Bronchial epithelial cell (primary cell): ENCODE measurements around the gene MAPK1. TPM values are rescaled to one million over a fixed set of nuclear protein-coding genes. Genes with fewer than 3 reads are reported as not detected.

ENCODE experiments used
- DNase-seq: peaks from one replicate; pipeline ENCODE4 v3.0.0-alpha.2; 2010; ENCODE audit warnings: low read depth
- FAIRE-seq: peaks from 2 replicates; lab custom pipeline; 2011; peaks lifted over from hg19 to GRCh38; lab: Jason Lieb, UNC
- H3K27me3 ChIP-seq: 2 replicates; pipeline ENCODE4 v1.5.1; 2011; ENCODE audit warnings: low read length; ENCODE audit not compliant: control insufficient read depth, insufficient read depth
- H3K36me3 ChIP-seq: 2 replicates; pipeline ENCODE4 v1.5.1; 2011; ENCODE audit warnings: low read length; ENCODE audit not compliant: control insufficient read depth, insufficient read depth
- H3K4me3 ChIP-seq: 2 replicates; pipeline ENCODE4 v1.5.1; 2011; ENCODE audit warnings: mild to moderate bottlenecking, low read depth, low read length, control low read depth
- CTCF ChIP-seq: IDR thresholded peaks from 2 replicates; pipeline ENCODE4 v1.5.1; 2011; ENCODE audit warnings: mild to moderate bottlenecking, moderate library complexity, low read length, control low read depth, inconsistent platforms; ENCODE audit not compliant: insufficient read depth, severe bottlenecking
- total RNA-seq: library from RNA; depleted of rRNA; stranded (reverse); fragments of >200 nt; gene quantifications from 2 replicates; pipeline ENCODE4 v1.2.1, GENCODE V29; 2014

MAPK1 gene
- total RNA-seq, 1 donor from 2014 or later = 44.0 TPM

DNA sequence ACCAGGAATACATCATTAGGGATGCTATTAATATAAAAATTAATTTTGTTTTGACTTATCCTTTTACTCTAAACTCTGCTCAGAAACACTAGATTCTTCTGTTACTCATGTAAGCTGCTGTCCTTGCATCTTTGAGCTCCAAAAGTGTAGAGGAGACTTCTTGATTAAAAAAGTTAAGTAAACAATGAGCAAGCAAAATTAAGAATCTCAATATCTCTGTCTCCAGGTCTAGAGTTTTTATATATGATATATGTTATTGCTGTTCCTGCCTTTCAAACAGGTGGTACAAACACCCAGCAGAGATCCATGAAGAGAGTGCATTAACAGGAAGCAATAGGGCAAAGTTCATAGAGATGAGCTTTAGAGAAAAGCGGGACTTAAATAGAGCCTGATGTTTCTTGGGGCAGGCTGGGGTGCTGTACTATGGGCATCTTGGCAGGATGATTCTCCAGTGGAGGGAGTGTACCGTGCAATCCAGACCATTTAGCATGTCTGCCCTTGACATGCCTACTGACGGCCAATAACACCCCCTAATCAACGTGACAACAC is 6.9 kb downstream of the MAPK1 start:
- no peak for TF ChIP-seq CTCF
- no peak for FAIRE-seq
- Histone ChIP-seq H3K27me3 (no peaks in the 10 kb centered on the region), H3K4me3 (no peak overlapping the region), H3K36me3 (no peaks in the 10 kb centered on the region)
- DNase-seq = no peak

- DNase-seq (no peak), FAIRE-seq (no peak)
- Histone ChIP-seq H3K4me3 (no peak overlapping the region), H3K27me3 (no peaks in the 10 kb centered on the region), H3K36me3 (no peaks in the 10 kb centered on the region)
- TF ChIP-seq CTCF = no peak
Measured at GRCh38 chr22:21858025-21858764, 9.2 kb downstream of the MAPK1 start.

DNA sequence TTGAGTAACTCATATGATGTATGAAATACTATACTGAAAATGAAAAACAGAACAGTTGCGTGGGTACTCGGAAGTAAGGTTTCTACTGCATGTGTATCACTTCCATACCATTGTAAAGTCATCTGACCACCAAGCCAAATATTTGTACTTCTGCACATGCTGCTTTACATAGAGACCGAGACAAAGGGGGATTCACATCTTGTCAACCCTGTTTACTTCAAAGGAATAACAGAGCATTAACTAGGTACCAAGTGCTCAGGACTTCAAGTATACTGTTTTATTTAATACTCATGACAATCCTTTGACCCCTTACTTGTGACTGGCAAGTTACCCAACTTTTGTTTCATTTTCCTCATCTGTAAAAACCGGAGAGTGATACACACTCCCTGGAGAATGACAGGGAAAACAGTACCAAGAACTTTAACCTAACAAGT is 9.9 kb downstream of the MAPK1 start:
- FAIRE-seq = no peak

GRCh38 chr22:21856868-21857267 is 10.6 kb downstream of the MAPK1 start:
- FAIRE-seq = no peak
- H3K27me3 ChIP-seq = no peaks in the 10 kb centered on the region
- TF ChIP-seq CTCF = no peak

More for the DNA sequence above, 9.9 kb downstream of the MAPK1 start:
- no peak overlapping the region for H3K4me3 ChIP-seq
- no peak for DNase-seq
- no peaks in the 10 kb centered on the region for H3K27me3 ChIP-seq
- H3K36me3 ChIP-seq = no peaks in the 10 kb centered on the region
- no peak for TF ChIP-seq CTCF

GRCh38 chr22:21856197-21856596 is 11.2 kb downstream of the MAPK1 start:
- no peak for TF ChIP-seq CTCF
- no peaks in the 10 kb centered on the region for H3K27me3 ChIP-seq
- DNase-seq (no peak), FAIRE-seq (no peak)
- H3K4me3 ChIP-seq = no peak overlapping the region
- no peaks in the 10 kb centered on the region for H3K36me3 ChIP-seq

More at GRCh38 chr22:21856868-21857267, 10.6 kb downstream of the MAPK1 start:
- DNase-seq = no peak
- H3K36me3 ChIP-seq = no peaks in the 10 kb centered on the region
- H3K4me3 ChIP-seq = no peak overlapping the region

GRCh38 chr22:21855676-21856075 is 11.8 kb downstream of the MAPK1 start:
- TF ChIP-seq CTCF = no peak
- no peaks in the 10 kb centered on the region for H3K36me3 ChIP-seq
- no peak for DNase-seq
- no peak overlapping the region for H3K4me3 ChIP-seq
- FAIRE-seq = no peak
- no peaks in the 10 kb centered on the region for H3K27me3 ChIP-seq
